ENCODE data around the gene FCRL5. TPM values are rescaled to one million over a fixed set of nuclear protein-coding genes. Genes with fewer than 3 reads are reported as not detected.

The FCRL5 gene
- polyA plus RNA-seq, 6 donors from 2014 or later, result 31.3 to 138 (median 82.3) TPM

- no peak for ATAC-seq (ENCODE audit: low read depth in 2 of 2)
These were observed 79.4 kb downstream of the FCRL5 start for GRCh38 chr1:157472959-157473358.

GRCh38 chr1:157472056-157472701, 80.1 kb downstream of the FCRL5 start:
- H3K27me3 Mint-ChIP-seq, result peaks cover 4 to 35% (median 34%) of the 10 kb centered on the region in 3 donors

More at GRCh38 chr1:157472959-157473358, 79.4 kb downstream of the FCRL5 start:
- peaks cover 4 to 24% of the 10 kb centered on the region in 2 donors for H3K36me3 Mint-ChIP-seq
- H3K4me3 Mint-ChIP-seq, result no peak overlapping the region
- H3K4me1 Mint-ChIP-seq, result peaks cover 0 to 8% (median 0%) of the 10 kb centered on the region in 3 donors
- H3K27me3 Mint-ChIP-seq, result peaks cover 9 to 40% (median 34%) of the 10 kb centered on the region in 3 donors
- no peak for DNase-seq
- H3K9me3 Mint-ChIP-seq, result peaks cover 2 to 34% (median 20%) of the 10 kb centered on the region in 7 donors
- H3K27ac Mint-ChIP-seq, result no peak overlapping the region

GRCh38 chr1:157471531-157471930, 80.8 kb downstream of the FCRL5 start:
- no peak overlapping the region for H3K4me3 Mint-ChIP-seq
- H3K27me3 Mint-ChIP-seq, result peaks cover 0 to 29% (median 29%) of the 10 kb centered on the region in 3 donors
- ATAC-seq (ENCODE audit: low read depth in 2 of 2) (no peak), DNase-seq (no peak)
- H3K27ac Mint-ChIP-seq, result no peak overlapping the region
- H3K9me3 Mint-ChIP-seq, result peaks cover 0 to 20% (median 7%) of the 10 kb centered on the region in 7 donors
- peaks cover 0 to 8% (median 0%) of the 10 kb centered on the region in 3 donors for H3K4me1 Mint-ChIP-seq
- H3K36me3 Mint-ChIP-seq, result peaks cover 4 to 10% of the 10 kb centered on the region in 2 donors

More at GRCh38 chr1:157472056-157472701, 80.1 kb downstream of the FCRL5 start:
- Mint-ChIP-seq H3K4me1 (peaks cover 0 to 8% (median 0%) of the 10 kb centered on the region in 3 donors), H3K4me3 (no peak overlapping the region), H3K36me3 (peaks cover 4 to 16% of the 10 kb centered on the region in 2 donors), H3K9me3 (peaks cover 0 to 27% (median 12%) of the 10 kb centered on the region in 7 donors), H3K27ac (no peak overlapping the region)
- DNase-seq (no peak), ATAC-seq (ENCODE audit: low read depth in 2 of 2) (no peak)

GRCh38 chr1:157469752-157470675, 82.3 kb downstream of the FCRL5 start:
- Mint-ChIP-seq H3K27me3 (peaks cover 0 to 25% (median 23%) of the 10 kb centered on the region in 3 donors), H3K27ac (peak overlapping the region in 1 of 6 donors; percentile 71), H3K4me1 (peaks cover 0 to 8% (median 0%) of the 10 kb centered on the region in 3 donors), H3K4me3 (no peak overlapping the region), H3K9me3 (peaks cover 0 to 5% (median 2%) of the 10 kb centered on the region in 7 donors), H3K36me3 (no peaks in the 10 kb centered on the region)
- no peak for ATAC-seq (ENCODE audit: low read depth in 2 of 2)
- DNase-seq, result no peak

- Mint-ChIP-seq H3K27ac (peak overlapping the region in 1 of 6 donors; percentile 37), H3K36me3 (no peaks in the 10 kb centered on the region), H3K9me3 (no peaks in the 10 kb centered on the region), H3K4me3 (no peak overlapping the region), H3K27me3 (peaks cover 4 to 25% (median 25%) of the 10 kb centered on the region in 3 donors), H3K4me1 (peaks cover 0 to 8% (median 0%) of the 10 kb centered on the region in 3 donors)
- DNase-seq (no peak), ATAC-seq (ENCODE audit: low read depth in 2 of 2) (no peak)
These were observed 83.0 kb downstream of the FCRL5 start for GRCh38 chr1:157469300-157469699.

- H3K36me3 Mint-ChIP-seq, result no peaks in the 10 kb centered on the region
- H3K4me3 Mint-ChIP-seq, result no peak overlapping the region
- H3K9me3 Mint-ChIP-seq, result no peaks in the 10 kb centered on the region
- ATAC-seq (ENCODE audit: low read depth in 2 of 2) (no peak), DNase-seq (no peak)
- H3K27me3 Mint-ChIP-seq, result peaks cover 5 to 11% (median 6%) of the 10 kb centered on the region in 3 donors
- H3K27ac Mint-ChIP-seq, result peak overlapping the region in 1 of 6 donors; percentile 24
- peaks cover 0 to 8% (median 0%) of the 10 kb centered on the region in 3 donors for H3K4me1 Mint-ChIP-seq
These were observed 86.3 kb downstream of the FCRL5 start for GRCh38 chr1:157466011-157466410.

Other genes starting within 250 kb of the FCRL5 start
- under 1 TPM in 3 of 6 donors, not detected in 3; 0.08 to 0.23 (median 0.09) TPM for gene FCRL4, start 45.6 kb upstream of the FCRL5 start, polyA plus RNA-seq (ENCODE audit: low read depth in 6 of 6)
- 100 to 1,000 TPM; 129 to 322 (median 238) TPM for gene FCRL3, start 148.3 kb upstream of the FCRL5 start, polyA plus RNA-seq (ENCODE audit: low read depth in 6 of 6)
- gene FCRL2, start 224.6 kb upstream of the FCRL5 start, polyA plus RNA-seq (ENCODE audit: low read depth in 6 of 6), result 10 to 100 TPM; 26.1 to 98.4 (median 41.4) TPM